Activated CD4-positive, alpha-beta T cell treated with anti-CD3 and anti-CD28 coated beads, Interleukin-2, amount 10 ng/mL, durations not matched to agents 24 days and 14 days (primary cell): ENCODE measurements around the gene PRPF38A. TPM values are rescaled to one million over a fixed set of nuclear protein-coding genes. Genes with fewer than 3 reads are reported as not detected.
"Not testable (repeated sequence)": the region's sequence is repeated elsewhere in the genome, so short reads cannot be mapped to it uniquely, and the experiment has no call there.

Experiments
- DNase-seq: peaks from one replicate; pipeline ENCODE4 v3.0.0; 2022
- H3K27ac Mint-ChIP-seq: one replicate; pipeline ENCODE4 v1.8.0; 2022; ENCODE audit warnings: mild to moderate bottlenecking, mixed read lengths
- H3K27me3 Mint-ChIP-seq: one replicate; pipeline ENCODE4 v1.8.0; 2022; ENCODE audit warnings: mixed read lengths
- H3K36me3 Mint-ChIP-seq: one replicate; pipeline ENCODE4 v1.8.0; 2022; ENCODE audit warnings: low read depth, mild to moderate bottlenecking, mixed read lengths
- H3K4me1 Mint-ChIP-seq: one replicate; pipeline ENCODE4 v1.8.0; 2021; ENCODE audit warnings: mixed read lengths
- H3K4me3 Mint-ChIP-seq: one replicate; pipeline ENCODE4 v1.8.0; 2022; ENCODE audit warnings: mild to moderate bottlenecking, moderate library complexity, mixed read lengths
- H3K9me3 Mint-ChIP-seq: one replicate; pipeline ENCODE4 v1.8.0; 2021; ENCODE audit warnings: mixed read lengths
- intact Hi-C: fragments of 100-400 bp; cut with micrococcal nuclease; formaldehyde crosslinking; loops from one replicate; pipeline ENCODE4 v1.15.1; 2023
- total RNA-seq: library from RNA; stranded (reverse); gene quantifications from 2 replicates; pipeline ENCODE4 v1.2.3, GENCODE V29; 2022

The PRPF38A gene
- total RNA-seq, 1 donor from 2014 or later, result 106 TPM

DNA sequence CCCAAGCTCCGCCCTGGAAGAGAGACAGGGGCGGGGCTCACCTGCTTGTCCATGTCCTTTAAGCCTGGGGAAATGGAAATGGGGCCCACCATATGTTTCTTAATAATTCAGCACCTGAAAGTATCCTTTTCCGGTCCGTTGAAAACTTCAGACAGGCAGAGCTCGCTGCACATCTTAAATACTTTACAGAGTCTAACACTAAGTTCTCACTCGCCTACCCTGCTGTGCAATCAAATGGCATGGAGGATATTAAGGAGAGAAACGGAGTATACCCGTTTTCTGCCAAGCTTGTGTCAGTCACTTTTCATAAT lies 37.9 kb upstream of the PRPF38A start:
- no peak for DNase-seq
- H3K27ac Mint-ChIP-seq, result peak overlapping the region; percentile 82
- no peaks in the 10 kb centered on the region for H3K9me3 Mint-ChIP-seq
- H3K27me3 Mint-ChIP-seq, result no peaks in the 10 kb centered on the region
- H3K4me1 Mint-ChIP-seq, result peaks cover 39% of the 10 kb centered on the region
- peaks cover 32% of the 10 kb centered on the region for H3K36me3 Mint-ChIP-seq
- H3K4me3 Mint-ChIP-seq, result peak overlapping the region; percentile 97
- intact Hi-C loops, result loop anchor here (1.0 to 5.0 kb wide), 6 partner anchors 38 to 310 kb away; partner anchors contain the start of genes BTF3L4, GPX7, ORC1 and PRPF38A

DNA sequence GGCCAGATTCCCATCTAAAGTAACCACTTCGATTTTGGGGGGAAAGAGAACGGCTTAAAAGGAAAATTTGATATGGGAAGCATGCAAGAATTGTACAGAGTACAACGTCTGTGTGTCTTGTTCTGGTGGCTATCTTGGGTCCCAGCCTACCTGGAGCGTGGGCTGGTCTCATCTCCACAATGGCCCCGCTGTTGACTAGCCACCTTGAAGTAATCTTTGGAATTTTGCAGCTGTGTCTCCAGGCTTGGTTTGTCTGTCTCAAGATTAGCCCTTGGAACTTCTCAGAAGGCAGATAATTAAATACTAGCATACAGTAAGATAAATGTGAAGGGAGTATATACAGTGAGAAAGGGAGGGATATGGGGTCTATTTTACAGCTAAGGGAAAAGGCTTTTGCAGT lies 37.1 kb upstream of the PRPF38A start:
- peak overlapping the region; percentile 22 for H3K4me3 Mint-ChIP-seq
- H3K9me3 Mint-ChIP-seq, result no peaks in the 10 kb centered on the region
- no peak overlapping the region for H3K27ac Mint-ChIP-seq

GRCh38 chr1:52368383-52369172 lies 35.8 kb upstream of the PRPF38A start:
- Mint-ChIP-seq H3K4me3 (peak overlapping the region; percentile 71), H3K4me1 (peaks cover 38% of the 10 kb centered on the region), H3K27me3 (no peaks in the 10 kb centered on the region), H3K27ac (no peak overlapping the region), H3K9me3 (no peaks in the 10 kb centered on the region), H3K36me3 (peaks cover 28% of the 10 kb centered on the region)
- peak; percentile 92 for DNase-seq
- intact Hi-C loops, result loop anchor here (5.0 kb wide), 2 partner anchors 226 to 269 kb away; partner anchors contain the start of gene ZFYVE9

More for the DNA sequence above, 37.1 kb upstream of the PRPF38A start:
- peaks cover 27% of the 10 kb centered on the region for H3K36me3 Mint-ChIP-seq
- H3K27me3 Mint-ChIP-seq, result no peaks in the 10 kb centered on the region
- no peak for DNase-seq
- peaks cover 39% of the 10 kb centered on the region for H3K4me1 Mint-ChIP-seq
- intact Hi-C loops, result loop anchor here (5.0 kb wide), 2 partner anchors 225 to 270 kb away; partner anchors contain the start of gene ZFYVE9

DNA sequence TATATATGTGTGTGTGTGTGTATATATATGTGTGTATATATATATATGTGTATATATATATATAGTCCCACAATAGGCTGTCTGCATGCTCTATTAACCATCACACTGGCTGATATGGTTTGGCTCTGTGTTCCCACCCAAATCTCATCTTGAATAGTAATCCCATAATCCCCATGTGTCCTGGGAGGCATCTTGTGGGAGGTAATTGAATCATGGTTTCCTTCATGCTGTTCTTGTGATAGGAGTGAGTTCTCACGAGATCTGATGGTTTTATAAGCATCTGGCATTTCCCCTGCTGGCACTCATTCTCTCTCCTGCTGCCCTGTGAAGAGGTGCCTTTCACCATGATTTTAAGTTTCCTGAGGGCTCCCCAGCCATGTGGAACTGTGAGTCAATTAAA lies 34.6 kb upstream of the PRPF38A start:
- H3K36me3 Mint-ChIP-seq, result peaks cover 34% of the 10 kb centered on the region
- H3K27ac Mint-ChIP-seq, H3K27me3 Mint-ChIP-seq, H3K9me3 Mint-ChIP-seq, DNase-seq, H3K4me3 Mint-ChIP-seq: not testable (repeated sequence)
- intact Hi-C loops, result loop anchor here (5.0 kb wide), 2 partner anchors 228 to 267 kb away; partner anchors contain the start of gene ZFYVE9
- peaks cover 29% of the 10 kb centered on the region for H3K4me1 Mint-ChIP-seq

DNA sequence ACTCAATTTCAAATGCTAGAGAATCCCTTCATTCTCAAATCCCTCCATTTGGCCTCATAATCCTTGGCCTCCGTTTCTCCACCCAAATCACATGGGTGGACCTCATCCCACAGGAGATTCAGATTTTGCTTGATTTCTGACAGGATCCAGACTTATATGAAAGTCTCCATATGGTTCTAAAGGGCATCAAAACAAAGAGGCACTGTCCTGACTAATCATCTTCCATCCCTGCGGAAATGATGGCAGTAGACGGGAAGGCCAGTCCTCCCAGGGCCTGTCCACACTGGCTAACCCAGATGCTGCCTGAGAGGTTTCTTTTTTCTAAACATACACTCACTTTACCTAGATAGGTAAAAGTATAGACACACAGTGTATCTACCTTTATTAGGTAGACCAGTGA lies 19.0 kb upstream of the PRPF38A start:
- intact Hi-C loops, result no loop called here
- H3K36me3 Mint-ChIP-seq, result peaks cover 57% of the 10 kb centered on the region
- H3K9me3 Mint-ChIP-seq, result no peaks in the 10 kb centered on the region
- H3K27ac Mint-ChIP-seq, result no peak overlapping the region
- no peaks in the 10 kb centered on the region for H3K4me1 Mint-ChIP-seq
- no peak overlapping the region for H3K4me3 Mint-ChIP-seq
- no peaks in the 10 kb centered on the region for H3K27me3 Mint-ChIP-seq
- DNase-seq, result no peak

DNA sequence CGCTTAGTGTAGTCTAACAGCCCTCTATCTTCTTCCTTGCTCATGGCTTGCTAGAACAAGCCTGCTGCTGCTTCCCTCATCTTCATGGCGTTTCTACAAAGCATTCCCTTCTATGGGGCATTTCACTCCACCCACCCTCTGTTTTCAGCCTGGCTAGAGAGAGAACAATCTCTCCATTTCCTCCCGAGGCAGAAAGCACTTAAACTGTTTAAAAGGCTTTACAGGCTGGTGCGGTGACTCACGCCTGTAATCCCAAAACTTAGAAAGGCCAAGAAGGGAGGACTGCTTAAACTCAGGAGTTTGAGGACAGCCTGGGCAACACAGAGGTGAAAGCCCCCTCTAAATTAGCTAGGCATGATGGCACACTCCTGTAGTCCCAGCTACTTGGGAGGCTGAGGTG lies 17.9 kb upstream of the PRPF38A start:
- H3K4me3 Mint-ChIP-seq, result no peak overlapping the region
- no peaks in the 10 kb centered on the region for H3K9me3 Mint-ChIP-seq
- H3K36me3 Mint-ChIP-seq, result peaks cover 53% of the 10 kb centered on the region
- intact Hi-C loops, result no loop called here
- H3K27me3 Mint-ChIP-seq, result no peaks in the 10 kb centered on the region
- peak overlapping the region; percentile 34 for H3K27ac Mint-ChIP-seq
- H3K4me1 Mint-ChIP-seq, result peaks cover 2% of the 10 kb centered on the region
- no peak for DNase-seq

DNA sequence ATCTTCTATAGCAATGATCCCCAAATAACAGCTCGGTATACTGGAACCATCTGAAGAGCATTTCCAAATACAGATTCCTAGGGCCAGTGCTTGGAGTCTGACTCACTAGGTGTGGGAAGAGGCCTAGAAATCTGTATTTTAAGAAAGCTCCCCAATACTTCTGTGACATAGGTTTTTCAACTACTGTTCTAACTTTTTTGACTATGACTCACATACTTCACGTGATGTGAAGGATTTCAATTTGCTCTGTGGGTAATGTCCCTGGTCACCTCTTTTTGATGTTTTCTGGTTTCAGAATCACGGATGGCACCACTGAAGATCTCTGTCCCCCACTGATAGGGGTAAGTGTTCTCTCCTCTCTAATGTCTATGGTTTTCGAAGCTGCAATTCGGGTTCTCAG lies 11.2 kb upstream of the PRPF38A start:
- intact Hi-C loops, result no loop called here
- no peak for DNase-seq
- peaks cover 8% of the 10 kb centered on the region for H3K4me1 Mint-ChIP-seq
- no peak overlapping the region for H3K27ac Mint-ChIP-seq
- H3K36me3 Mint-ChIP-seq, result peaks cover 59% of the 10 kb centered on the region
- H3K9me3 Mint-ChIP-seq, result no peaks in the 10 kb centered on the region
- no peak overlapping the region for H3K4me3 Mint-ChIP-seq
- H3K27me3 Mint-ChIP-seq, result no peaks in the 10 kb centered on the region

GRCh38 chr1:52399629-52400028 lies 4.8 kb upstream of the PRPF38A start:
- DNase-seq, result no peak
- H3K27me3 Mint-ChIP-seq, result no peaks in the 10 kb centered on the region
- intact Hi-C loops, result loop anchor here (5.0 kb wide), 2 partner anchors 928 to 1438 kb away; partner anchors contain the start of genes LRP8 and NDC1
- H3K36me3 Mint-ChIP-seq, result peaks cover 56% of the 10 kb centered on the region
- H3K27ac Mint-ChIP-seq, result no peak overlapping the region
- H3K9me3 Mint-ChIP-seq, result no peaks in the 10 kb centered on the region
- peaks cover 36% of the 10 kb centered on the region for H3K4me1 Mint-ChIP-seq
- no peak overlapping the region for H3K4me3 Mint-ChIP-seq

GRCh38 chr1:52400131-52400530 lies 4.3 kb upstream of the PRPF38A start:
- intact Hi-C loops, result loop anchor here (5.0 kb wide), 2 partner anchors 927 to 1437 kb away; partner anchors contain the start of genes LRP8 and NDC1
- Mint-ChIP-seq H3K4me1 (peaks cover 33% of the 10 kb centered on the region), H3K27me3 (no peaks in the 10 kb centered on the region), H3K27ac (no peak overlapping the region), H3K9me3 (no peaks in the 10 kb centered on the region), H3K4me3 (no peak overlapping the region), H3K36me3 (peaks cover 53% of the 10 kb centered on the region)
- no peak for DNase-seq

GRCh38 chr1:52402860-52403240 lies 1.6 kb upstream of the PRPF38A start:
- H3K4me1 Mint-ChIP-seq, result peaks cover 43% of the 10 kb centered on the region

GRCh38 chr1:52403566-52404115 lies 761 bp upstream of the PRPF38A start:
- no peaks in the 10 kb centered on the region for H3K27me3 Mint-ChIP-seq
- intact Hi-C loops, result loop anchor here (1.0 to 5.0 kb wide), 8 partner anchors 21 to 1434 kb away; partner anchors contain the start of genes BTF3L4, CC2D1B, LRP8 and NDC1
- peaks cover 43% of the 10 kb centered on the region for H3K4me1 Mint-ChIP-seq

More at GRCh38 chr1:52402860-52403240, 1.6 kb upstream of the PRPF38A start:
- H3K36me3 Mint-ChIP-seq, result peaks cover 48% of the 10 kb centered on the region
- peak overlapping the region; percentile 99 for H3K4me3 Mint-ChIP-seq
- H3K27ac Mint-ChIP-seq, result peak overlapping the region; percentile 36
- intact Hi-C loops, result loop anchor here (1.0 to 5.0 kb wide), 3 partner anchors 264 to 1434 kb away; partner anchors contain the start of genes LRP8 and NDC1
- no peaks in the 10 kb centered on the region for H3K9me3 Mint-ChIP-seq
- no peak for DNase-seq
- no peaks in the 10 kb centered on the region for H3K27me3 Mint-ChIP-seq

GRCh38 chr1:52404975-52405338 lies 555 bp downstream of the PRPF38A start:
- H3K4me1 Mint-ChIP-seq, result peaks cover 44% of the 10 kb centered on the region
- H3K36me3 Mint-ChIP-seq, result peaks cover 54% of the 10 kb centered on the region

More at GRCh38 chr1:52403566-52404115, 761 bp upstream of the PRPF38A start:
- Mint-ChIP-seq H3K4me3 (peak overlapping the region; percentile 99), H3K9me3 (no peaks in the 10 kb centered on the region), H3K36me3 (peaks cover 53% of the 10 kb centered on the region), H3K27ac (peak overlapping the region; percentile 100)
- DNase-seq, result peak; percentile 90

GRCh38 chr1:52413410-52413989 lies 9.1 kb downstream of the PRPF38A start:
- intact Hi-C loops, result no loop called here
- Mint-ChIP-seq H3K27ac (no peak overlapping the region), H3K4me1 (peaks cover 13% of the 10 kb centered on the region), H3K27me3 (no peaks in the 10 kb centered on the region), H3K4me3 (no peak overlapping the region), H3K9me3 (no peaks in the 10 kb centered on the region), H3K36me3 (peaks cover 69% of the 10 kb centered on the region)
- DNase-seq, result no peak

More at GRCh38 chr1:52404975-52405338, 555 bp downstream of the PRPF38A start:
- Mint-ChIP-seq H3K9me3 (no peaks in the 10 kb centered on the region), H3K27ac (peak overlapping the region; percentile 100), H3K27me3 (no peaks in the 10 kb centered on the region), H3K4me3 (peak overlapping the region; percentile 99)
- intact Hi-C loops, result loop anchor here (1.0 to 5.0 kb wide), 7 partner anchors 19 to 1432 kb away; partner anchors contain the start of genes BTF3L4, CC2D1B, LRP8 and NDC1
- DNase-seq, result no peak

DNA sequence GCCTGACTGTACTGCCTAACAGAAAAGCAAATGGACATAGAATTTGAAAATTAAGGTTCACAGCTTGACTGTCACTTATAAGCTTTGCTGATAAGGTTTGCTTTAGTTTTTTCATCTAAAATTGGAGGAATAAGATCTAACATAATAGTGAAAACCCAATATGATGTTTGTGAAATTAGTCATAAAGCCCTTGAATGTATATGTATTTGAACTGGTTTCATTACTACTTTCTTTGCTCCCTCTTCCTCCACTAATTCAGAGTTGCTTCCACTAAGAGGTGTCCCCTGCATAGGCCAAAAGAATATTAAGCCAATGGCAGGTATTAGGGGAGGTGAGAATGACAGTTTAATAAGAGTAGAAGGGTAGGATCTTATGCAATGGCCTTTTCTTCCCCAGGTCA lies 10.5 kb downstream of the PRPF38A start:
- intact Hi-C loops, result no loop called here
- H3K36me3 Mint-ChIP-seq, result peaks cover 70% of the 10 kb centered on the region
- peaks cover 15% of the 10 kb centered on the region for H3K4me1 Mint-ChIP-seq
- no peak overlapping the region for H3K27ac Mint-ChIP-seq
- no peaks in the 10 kb centered on the region for H3K9me3 Mint-ChIP-seq
- no peaks in the 10 kb centered on the region for H3K27me3 Mint-ChIP-seq
- no peak overlapping the region for H3K4me3 Mint-ChIP-seq
- no peak for DNase-seq
